Muscle of leg (tissue), 11 donors: ENCODE data around the gene CCDC61. TPM values are rescaled to one million over a fixed set of nuclear protein-coding genes. Genes with fewer than 3 reads are reported as not detected.

ENCODE experiments used
- DNase-seq: peaks from one replicate; pipeline ENCODE4 v3.0.0; 2013
- H3K27ac ChIP-seq: one replicate; pipeline ENCODE4 v1.5.1; 2013; ENCODE audit warnings: mild to moderate bottlenecking, low read length, control low read depth
- H3K27me3 ChIP-seq: one replicate; pipeline ENCODE4 v1.6.1; 2013; ENCODE audit warnings: low read length; ENCODE audit not compliant: control insufficient read depth, insufficient read depth
- H3K36me3 ChIP-seq: one replicate; pipeline ENCODE4 v1.6.1; 2013; ENCODE audit warnings: low read length; ENCODE audit not compliant: control insufficient read depth, insufficient read depth
- H3K4me1 ChIP-seq: one replicate; pipeline ENCODE4 v1.6.1; 2013; ENCODE audit warnings: low read length; ENCODE audit not compliant: control insufficient read depth, insufficient read depth
- H3K4me3 ChIP-seq: one replicate; pipeline ENCODE4 v1.5.1; 2013; ENCODE audit warnings: low read length, control low read depth
- H3K9me3 ChIP-seq: replicated peaks from 2 replicates; pipeline ENCODE4 v1.6.1; 2013; ENCODE audit warnings: low read depth, low read length; ENCODE audit not compliant: control insufficient read depth
- WGBS: methylation state at CpG from one replicate; pipeline ENCODE4 v1.1.5; 2013; ENCODE audit warnings: missing lambda C conversion rate; ENCODE audit not compliant: insufficient coverage; 5-methylcytosine and 5-hydroxymethylcytosine counted together
- polyA plus RNA-seq, 8 donors: library from polyadenylated mRNA; unstranded; fragments of 120-200 nt; gene quantifications; one replicate each; pipeline versions ENCODE4 v1.2.1 to v1.2.3, GENCODE V29; 2013; ENCODE audit warnings: inconsistent platforms in 1 of 8, low replicate concordance in 1 of 8; ENCODE audit not compliant: insufficient read length in 8 of 8, insufficient read depth in 1 of 8
- total RNA-seq: library from RNA; stranded (reverse); fragments of 120-200 nt; gene quantifications from one replicate; pipeline ENCODE4 v1.2.4, GENCODE V29; 2013

CCDC61 gene
- total and polyA plus RNA-seq, 9 donors, result 6.1 to 9.0 (median 6.8) TPM

- no peaks in the 10 kb centered on the region for H3K36me3 ChIP-seq
- H3K27ac ChIP-seq, result no peak overlapping the region
- 100% methylated on average over 1 of the region's 2 CpGs for WGBS
- no peak for DNase-seq
- peaks cover 3% of the 10 kb centered on the region for H3K9me3 ChIP-seq
- H3K27me3 ChIP-seq, result no peaks in the 10 kb centered on the region
- no peaks in the 10 kb centered on the region for H3K4me1 ChIP-seq
- no peak overlapping the region for H3K4me3 ChIP-seq
These were observed 64.7 kb downstream of the CCDC61 start for GRCh38 chr19:46060012-46060411.

- DNase-seq, result no peak
- peaks cover 12% of the 10 kb centered on the region for H3K27me3 ChIP-seq
- H3K4me1 ChIP-seq, result no peaks in the 10 kb centered on the region
- WGBS, result 69% methylated on average over 2 of the region's 3 CpGs
- no peak overlapping the region for H3K27ac ChIP-seq
- no peak overlapping the region for H3K4me3 ChIP-seq
- peaks cover 3% of the 10 kb centered on the region for H3K9me3 ChIP-seq
- H3K36me3 ChIP-seq, result no peaks in the 10 kb centered on the region
These were observed 67.9 kb downstream of the CCDC61 start for GRCh38 chr19:46063201-46063600.

GRCh38 chr19:46065486-46066071, 70.3 kb downstream of the CCDC61 start:
- Histone ChIP-seq H3K27me3 (peaks cover 14% of the 10 kb centered on the region), H3K9me3 (peaks cover 3% of the 10 kb centered on the region)
- WGBS, result 49% methylated on average over 5 of the region's 7 CpGs

GRCh38 chr19:46066471-46066870, 71.2 kb downstream of the CCDC61 start:
- WGBS, result 67% methylated on average over 1 of the region's 1 CpG
- H3K27ac ChIP-seq, result no peak overlapping the region
- H3K27me3 ChIP-seq, result peaks cover 18% of the 10 kb centered on the region
- peaks cover 3% of the 10 kb centered on the region for H3K4me1 ChIP-seq
- H3K36me3 ChIP-seq, result no peaks in the 10 kb centered on the region
- no peak for DNase-seq
- no peak overlapping the region for H3K4me3 ChIP-seq
- H3K9me3 ChIP-seq, result peaks cover 3% of the 10 kb centered on the region

More at GRCh38 chr19:46065486-46066071, 70.3 kb downstream of the CCDC61 start:
- no peaks in the 10 kb centered on the region for H3K36me3 ChIP-seq
- no peak for DNase-seq
- peaks cover 3% of the 10 kb centered on the region for H3K4me1 ChIP-seq
- no peak overlapping the region for H3K27ac ChIP-seq
- no peak overlapping the region for H3K4me3 ChIP-seq

- WGBS, result 80% methylated on average over 1 of the region's 1 CpG
- Histone ChIP-seq H3K4me1 (peaks cover 3% of the 10 kb centered on the region), H3K27me3 (peaks cover 22% of the 10 kb centered on the region), H3K36me3 (no peaks in the 10 kb centered on the region), H3K9me3 (no peaks in the 10 kb centered on the region), H3K27ac (no peak overlapping the region), H3K4me3 (no peak overlapping the region)
- no peak for DNase-seq
These were observed 72.4 kb downstream of the CCDC61 start for GRCh38 chr19:46067691-46068090.

Other genes with a start within 250 kb of the CCDC61 start
- 14.9 TPM for gene SIX5, start 226.2 kb upstream of the CCDC61 start, total RNA-seq
- gene SIX5, start 226.2 kb upstream of the CCDC61 start, polyA plus RNA-seq, result 10 to 100 TPM; 16.7 to 31.9 (median 25.3) TPM
- gene DMPK, start 213.0 kb upstream of the CCDC61 start, total RNA-seq, result 158 TPM
- 100 to 1,000 TPM; 236 to 390 (median 333) TPM for gene DMPK, start 213.0 kb upstream of the CCDC61 start, polyA plus RNA-seq
- 29.1 TPM for gene DMWD, start 202.6 kb upstream of the CCDC61 start, total RNA-seq
- gene DMWD, start 202.6 kb upstream of the CCDC61 start, polyA plus RNA-seq, result 10 to 100 TPM; 32.6 to 57.1 (median 45.0) TPM
- gene RSPH6A, start 180.2 kb upstream of the CCDC61 start, total RNA-seq, result 0.09 TPM
- gene RSPH6A, start 180.2 kb upstream of the CCDC61 start, polyA plus RNA-seq, result under 1 TPM in 2 of 8 donors, not detected in 6; 0.05 to 0.11 TPM
- 25.8 TPM for gene SYMPK, start 132.3 kb upstream of the CCDC61 start, total RNA-seq
- gene SYMPK, start 132.3 kb upstream of the CCDC61 start, polyA plus RNA-seq, result 10 to 100 TPM; 32.5 to 44.0 (median 38.8) TPM
- gene FOXA3, start 131.1 kb upstream of the CCDC61 start, total RNA-seq, result not detected
- gene FOXA3, start 131.1 kb upstream of the CCDC61 start, polyA plus RNA-seq, result under 1 TPM in 3 of 8 donors, not detected in 5; 0.09 to 0.41 (median 0.12) TPM
- 17.5 TPM for gene IRF2BP1, start 109.3 kb upstream of the CCDC61 start, total RNA-seq
- gene IRF2BP1, start 109.3 kb upstream of the CCDC61 start, polyA plus RNA-seq, result 10 to 100 TPM; 16.4 to 21.8 (median 19.4) TPM
- gene MYPOP, start 92.9 kb upstream of the CCDC61 start, total RNA-seq, result 1.3 TPM
- gene MYPOP, start 92.9 kb upstream of the CCDC61 start, polyA plus RNA-seq, result 1 to 10 TPM; 3.4 to 5.5 (median 4.2) TPM
- not detected for gene NANOS2, start 80.7 kb upstream of the CCDC61 start, total RNA-seq
- gene NANOS2, start 80.7 kb upstream of the CCDC61 start, polyA plus RNA-seq, result not detected
- 0.98 TPM for gene NOVA2, start 21.6 kb upstream of the CCDC61 start, total RNA-seq
- gene NOVA2, start 21.6 kb upstream of the CCDC61 start, polyA plus RNA-seq, result 1 to 10 TPM; 2.6 to 5.3 (median 3.9) TPM
- gene PGLYRP1, start 27.6 kb downstream of the CCDC61 start, total RNA-seq, result 0.27 TPM
- gene PGLYRP1, start 27.6 kb downstream of the CCDC61 start, polyA plus RNA-seq, result 1 to 10 TPM in 2 of 8 donors, under 1 TPM in 6; 0.60 to 2.3 (median 0.66) TPM
- gene IGFL4, start 45.5 kb downstream of the CCDC61 start, total RNA-seq, result 1.9 TPM
- gene IGFL4, start 45.5 kb downstream of the CCDC61 start, polyA plus RNA-seq, result 10 to 100 TPM in 1 of 8 donors, 1 to 10 TPM in 7; 1.2 to 11.3 (median 2.9) TPM
- not detected for gene IGFL3, start 129.2 kb downstream of the CCDC61 start, total RNA-seq
- gene IGFL3, start 129.2 kb downstream of the CCDC61 start, polyA plus RNA-seq, result not detected
- gene IGFL2, start 152.8 kb downstream of the CCDC61 start, total RNA-seq, result 0.09 TPM
- 10 to 100 TPM in 1 of 8 donors, under 1 TPM in 2, not detected in 5; 0.15 to 11.4 (median 0.51) TPM for gene IGFL2, start 152.8 kb downstream of the CCDC61 start, polyA plus RNA-seq
- not detected for gene IGFL1, start 234.3 kb downstream of the CCDC61 start, total RNA-seq
- 1 to 10 TPM in 1 of 8 donors, under 1 TPM in 1, not detected in 6; 0.43 to 1.3 TPM for gene IGFL1, start 234.3 kb downstream of the CCDC61 start, polyA plus RNA-seq